GM18505 (cell line): ENCODE data around the gene ZNRF2.
"Not testable (repeated sequence)": the region's sequence is repeated elsewhere in the genome, so short reads cannot be mapped to it uniquely, and the experiment has no call there.

Experiments used
- ATAC-seq: cut with Tn5 transposase; IDR thresholded peaks from one replicate; pipeline ENCODE4 v1.9.1; 2021; ENCODE audit not compliant: unreplicated experiment
- POLR2A ChIP-seq: IDR thresholded peaks from 4 replicates; pipeline ENCODE4 v1.6.1; 2011; ENCODE audit warnings: borderline replicate concordance; ENCODE audit not compliant: insufficient read depth, insufficient read length; ENCODE audit errors: extremely low read depth

Gene ZNRF2

GRCh38 chr7:30286749-30287148 lies 2.4 kb downstream of the ZNRF2 start:
- no peak for TF ChIP-seq POLR2A

GRCh38 chr7:30287625-30288024 lies 3.2 kb downstream of the ZNRF2 start:
- ATAC-seq = not testable (repeated sequence)

More at GRCh38 chr7:30286749-30287148, 2.4 kb downstream of the ZNRF2 start:
- ATAC-seq = no peak

GRCh38 chr7:30289634-30290033 lies 5.2 kb downstream of the ZNRF2 start:
- ATAC-seq = not testable (repeated sequence)

GRCh38 chr7:30290317-30290716 lies 5.9 kb downstream of the ZNRF2 start:
- ATAC-seq = not testable (repeated sequence)

GRCh38 chr7:30292416-30293038 lies 8.1 kb downstream of the ZNRF2 start:
- ATAC-seq = not testable (repeated sequence)

- not testable (repeated sequence) for ATAC-seq
Observed at GRCh38 chr7:30296304-30296703, 11.9 kb downstream of the ZNRF2 start.

- not testable (repeated sequence) for ATAC-seq
Observed at GRCh38 chr7:30297499-30297898, 13.1 kb downstream of the ZNRF2 start.

- not testable (repeated sequence) for ATAC-seq
Observed at GRCh38 chr7:30298409-30298808, 14.0 kb downstream of the ZNRF2 start.

GRCh38 chr7:30301751-30302150 lies 17.4 kb downstream of the ZNRF2 start:
- ATAC-seq = no peak
- TF ChIP-seq POLR2A = no peak

GRCh38 chr7:30302656-30303311 lies 18.4 kb downstream of the ZNRF2 start:
- no peak for ATAC-seq
- TF ChIP-seq POLR2A = no peak

- ATAC-seq = no peak
- TF ChIP-seq POLR2A = no peak
Observed at GRCh38 chr7:30303312-30304039, 19.1 kb downstream of the ZNRF2 start.

GRCh38 chr7:30304177-30304884 lies 19.9 kb downstream of the ZNRF2 start:
- no peak for ATAC-seq
- no peak for TF ChIP-seq POLR2A

GRCh38 chr7:30306976-30307375 lies 22.6 kb downstream of the ZNRF2 start:
- no peak for ATAC-seq
- TF ChIP-seq POLR2A = no peak

GRCh38 chr7:30308389-30308788 lies 24.0 kb downstream of the ZNRF2 start:
- ATAC-seq = no peak
- TF ChIP-seq POLR2A = no peak
